HG03139 (cell line): ENCODE measurements around the gene HYAL4.
"Not testable (repeated sequence)": the region's sequence is repeated elsewhere in the genome, so short reads cannot be mapped to it uniquely, and the experiment has no call there.

Experiments used
- ATAC-seq: cut with Tn5 transposase; IDR thresholded peaks from one replicate; pipeline ENCODE4 v1.9.1; 2021; ENCODE audit not compliant: unreplicated experiment

HYAL4 gene

GRCh38 chr7:123894753-123895152, 49.8 kb downstream of the HYAL4 start:
- ATAC-seq = not testable (repeated sequence)

- no peak for ATAC-seq
Measured at GRCh38 chr7:123901101-123901500, 56.1 kb downstream of the HYAL4 start.

- no peak for ATAC-seq
Measured at GRCh38 chr7:123905714-123906113, 60.7 kb downstream of the HYAL4 start.

GRCh38 chr7:123916240-123916724, 71.3 kb downstream of the HYAL4 start:
- no peak for ATAC-seq

- ATAC-seq = no peak
Measured at GRCh38 chr7:123917878-123918277, 72.9 kb downstream of the HYAL4 start.

GRCh38 chr7:123918309-123918708, 73.3 kb downstream of the HYAL4 start:
- no peak for ATAC-seq

- no peak for ATAC-seq
Measured at GRCh38 chr7:123923599-123923998, 78.6 kb downstream of the HYAL4 start.

GRCh38 chr7:123924941-123925340, 80.0 kb downstream of the HYAL4 start, which contains the start of gene SPAM1:
SPAM1 (plus strand) TSS chr7:123925241; CDS start chr7:123953571, 28,330 bp downstream.
- ATAC-seq = no peak
